HG02885 (cell line): ENCODE measurements around the gene VASP.
"Not testable (repeated sequence)": the region's sequence is repeated elsewhere in the genome, so short reads cannot be mapped to it uniquely, and the experiment has no call there.

ENCODE experiments used
- ATAC-seq: cut with Tn5 transposase; IDR thresholded peaks from one replicate; pipeline ENCODE4 v1.9.1; 2021; ENCODE audit warnings: mild to moderate bottlenecking; ENCODE audit not compliant: unreplicated experiment, poor library complexity

VASP gene

DNA sequence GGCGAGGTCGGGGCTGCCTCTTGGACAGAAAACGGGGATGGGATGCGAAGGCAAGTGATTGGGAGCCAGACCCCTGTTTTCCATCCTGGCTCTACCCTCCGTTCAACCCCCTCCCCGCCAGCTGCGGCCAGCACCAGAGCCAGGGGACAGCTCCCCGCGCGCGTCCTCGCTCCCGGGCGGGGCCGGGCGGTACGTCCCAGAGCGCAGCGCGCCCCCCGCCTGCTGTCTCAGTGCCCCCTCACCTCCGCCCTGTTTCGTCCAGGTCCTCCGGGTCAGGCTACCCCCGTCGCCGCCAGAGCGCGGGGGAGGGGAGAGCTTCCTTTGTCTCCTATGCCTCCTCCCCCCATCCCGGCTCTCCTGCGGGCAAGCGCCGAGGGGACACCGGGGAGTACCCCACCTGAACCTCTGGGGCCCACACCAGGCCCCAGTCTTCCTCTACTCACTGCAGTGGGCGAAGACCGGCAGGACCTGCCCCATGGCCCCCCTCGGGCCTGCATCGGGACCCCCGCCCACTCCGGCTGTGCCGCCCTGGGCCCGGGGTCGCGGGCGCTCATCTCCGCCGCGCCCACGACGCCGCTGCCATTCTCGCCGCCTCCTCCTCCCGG lies 10.8 kb upstream of the VASP start:
- ATAC-seq: peak; percentile 15

DNA sequence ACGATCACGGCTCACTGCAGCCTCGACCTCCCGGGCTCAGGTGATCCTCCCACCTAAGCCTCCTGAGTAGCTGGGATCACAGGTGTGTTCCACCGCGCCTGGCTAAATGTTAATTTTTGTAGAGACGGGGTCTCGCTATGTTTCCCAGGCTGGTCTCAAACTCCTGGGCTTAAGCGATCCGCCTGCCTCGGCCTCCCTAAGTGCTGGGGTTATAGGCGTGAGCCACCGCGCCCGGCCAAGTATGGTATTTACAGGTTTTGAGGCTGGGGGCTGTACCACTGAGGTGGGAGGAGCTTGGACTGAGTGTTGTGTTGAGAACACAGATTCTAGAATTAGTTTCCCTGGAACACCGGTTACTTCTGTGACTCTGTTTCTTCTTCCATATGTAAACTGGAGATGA lies 9.5 kb upstream of the VASP start:
- no peak for ATAC-seq

DNA sequence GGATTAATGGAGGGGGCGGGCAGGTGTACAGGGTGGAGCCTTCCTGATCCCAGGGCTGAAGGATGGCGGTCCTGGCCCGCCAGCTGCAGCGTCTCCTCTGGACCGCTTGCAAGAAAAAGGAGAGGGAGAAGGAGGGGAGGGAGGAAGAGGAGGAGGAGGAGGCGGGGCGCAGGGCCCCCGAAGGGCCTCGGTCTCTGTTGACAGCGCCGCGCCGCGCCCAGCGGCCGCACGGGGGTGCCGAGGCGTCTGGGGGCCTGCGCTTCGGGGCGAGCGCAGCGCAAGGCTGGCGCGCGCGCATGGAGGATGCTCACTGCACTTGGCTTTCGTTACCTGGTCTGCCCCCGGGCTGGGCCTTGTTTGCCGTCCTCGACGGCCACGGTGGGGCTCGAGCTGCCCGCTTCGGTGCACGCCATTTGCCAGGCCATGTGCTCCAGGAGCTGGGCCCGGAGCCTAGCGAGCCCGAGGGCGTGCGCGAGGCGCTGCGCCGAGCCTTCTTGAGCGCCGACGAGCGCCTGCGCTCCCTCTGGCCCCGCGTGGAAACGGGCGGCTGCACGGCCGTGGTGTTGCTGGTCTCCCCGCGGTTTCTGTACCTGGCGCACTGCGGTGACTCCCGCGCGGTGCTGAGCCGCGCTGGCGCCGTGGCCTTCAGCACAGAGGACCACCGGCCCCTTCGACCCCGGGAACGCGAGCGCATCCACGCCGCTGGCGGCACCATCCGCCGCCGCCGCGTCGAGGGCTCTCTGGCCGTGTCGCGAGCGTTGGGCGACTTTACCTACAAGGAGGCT lies 8.7 kb upstream of the VASP start, which contains the start of gene PPM1N:
Gene PPM1N, plus strand, starts transcription at position 33 of the 785 bp plus-strand sequence. Its CDS starts 30 bp downstream, at position 63.
- peak; percentile 31 for ATAC-seq

DNA sequence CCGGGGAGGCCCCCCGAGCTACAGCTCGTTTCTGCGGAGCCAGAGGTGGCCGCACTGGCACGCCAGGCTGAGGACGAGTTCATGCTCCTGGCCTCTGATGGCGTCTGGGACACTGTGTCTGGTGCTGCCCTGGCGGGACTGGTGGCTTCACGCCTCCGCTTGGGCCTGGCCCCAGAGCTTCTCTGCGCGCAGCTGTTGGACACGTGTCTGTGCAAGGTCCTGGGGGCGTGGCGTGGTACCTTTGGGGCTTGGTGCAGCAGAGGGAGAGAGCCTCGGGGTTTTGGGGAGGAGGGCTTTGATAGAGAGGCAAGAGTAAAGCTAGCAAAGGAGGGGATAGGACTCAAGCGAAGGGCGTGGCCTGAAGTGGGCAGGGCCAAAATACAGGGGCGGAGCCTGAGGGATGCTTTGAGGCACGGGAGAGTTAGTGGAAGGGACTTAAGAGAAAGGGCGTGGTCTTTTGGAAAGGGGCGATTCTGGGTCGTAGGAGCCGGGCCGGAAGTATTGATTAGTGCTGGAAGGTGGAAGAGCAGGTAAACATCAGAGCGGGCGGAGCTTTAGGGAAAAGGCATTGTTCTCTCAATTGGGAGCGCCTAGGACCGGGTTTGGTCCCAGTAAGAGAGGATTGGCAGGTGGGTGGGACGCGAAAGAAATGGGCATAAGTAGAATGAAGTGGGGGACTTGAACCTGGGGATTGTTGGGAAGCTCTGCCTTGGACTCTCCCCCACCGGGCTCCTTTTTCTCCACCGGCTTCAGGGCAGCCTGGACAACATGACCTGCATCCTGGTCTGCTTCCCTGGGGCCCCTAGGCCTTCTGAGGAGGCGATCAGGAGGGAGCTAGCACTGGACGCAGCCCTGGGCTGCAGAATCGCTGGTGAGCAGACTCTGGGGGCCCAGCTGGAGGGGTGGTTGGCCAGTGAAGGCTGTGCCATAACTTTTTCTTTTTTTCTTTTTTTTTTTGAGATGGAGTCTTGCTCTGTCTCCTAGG lies 7.8 kb upstream of the VASP start:
- ATAC-seq: no peak

DNA sequence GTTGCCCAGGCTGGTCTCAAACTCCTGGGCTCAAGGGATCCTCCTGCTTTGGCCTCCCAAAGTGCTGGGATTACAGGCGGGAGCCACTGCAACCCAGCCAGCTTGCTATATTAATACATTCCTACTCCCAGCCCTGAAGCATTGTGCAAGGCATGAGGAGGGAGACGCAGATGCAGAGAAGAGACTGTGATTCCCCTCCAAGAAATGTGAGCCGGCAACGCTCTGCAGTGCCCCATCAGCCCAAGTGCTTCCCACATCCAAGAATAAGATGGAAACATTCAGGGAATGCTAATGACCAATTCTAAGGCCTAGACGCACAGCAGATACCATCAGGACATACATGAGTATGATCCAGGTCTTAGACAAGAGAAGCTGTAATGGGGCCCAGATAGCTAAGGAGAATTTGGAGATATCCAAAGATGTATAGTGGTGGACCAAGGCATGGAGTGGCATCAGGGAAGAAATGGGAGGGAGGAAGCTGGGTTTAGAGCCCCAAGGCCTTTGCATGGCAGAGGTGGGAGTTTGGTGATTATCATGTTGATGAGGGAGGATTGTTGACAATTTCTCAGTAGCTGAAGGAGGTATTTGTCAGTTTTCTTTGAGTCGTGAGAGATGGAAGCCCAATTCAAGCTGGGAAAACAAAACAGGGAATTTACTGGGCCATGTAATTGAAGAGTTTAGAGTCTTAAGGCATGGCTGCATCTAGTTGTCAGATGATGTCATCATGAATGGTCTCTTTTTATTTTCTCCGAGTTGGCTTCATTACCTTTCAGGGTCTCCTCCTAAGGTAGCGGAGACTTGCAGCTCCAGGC lies 6.2 kb upstream of the VASP start:
- ATAC-seq: no peak

DNA sequence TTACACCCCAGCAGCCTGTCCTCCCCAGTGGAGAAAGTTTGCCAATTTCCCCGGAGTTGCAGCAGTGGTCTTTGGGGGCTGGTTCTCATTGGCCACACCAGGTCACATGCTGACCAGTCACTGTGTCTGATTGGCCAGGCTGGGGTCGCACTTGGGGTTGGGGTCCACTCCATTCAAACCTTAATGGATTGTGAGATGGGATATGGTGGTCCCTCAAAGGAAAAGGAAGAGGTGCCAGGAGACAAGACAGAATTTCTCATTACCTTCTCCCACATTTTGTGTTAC lies 5.6 kb upstream of the VASP start:
- no peak for ATAC-seq

DNA sequence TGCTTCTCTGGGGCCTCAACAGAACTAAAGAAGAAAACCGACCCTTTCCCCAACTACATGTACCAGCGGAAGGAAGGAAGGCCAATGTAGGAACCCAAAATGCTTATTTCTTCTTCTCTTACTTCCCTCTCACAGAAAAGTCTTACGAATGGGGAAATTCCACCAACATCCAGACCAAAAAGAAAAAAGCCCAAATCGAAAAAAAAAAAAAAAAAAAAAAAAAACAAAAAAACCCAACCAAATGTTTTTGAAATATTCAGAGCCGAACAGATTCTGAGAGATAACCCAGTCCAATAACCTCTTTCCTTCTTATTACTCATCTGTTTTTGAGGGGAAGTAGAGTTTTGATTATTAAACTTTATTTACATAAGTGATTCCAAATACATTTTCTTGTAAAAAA lies 5.2 kb upstream of the VASP start:
- ATAC-seq: no peak

DNA sequence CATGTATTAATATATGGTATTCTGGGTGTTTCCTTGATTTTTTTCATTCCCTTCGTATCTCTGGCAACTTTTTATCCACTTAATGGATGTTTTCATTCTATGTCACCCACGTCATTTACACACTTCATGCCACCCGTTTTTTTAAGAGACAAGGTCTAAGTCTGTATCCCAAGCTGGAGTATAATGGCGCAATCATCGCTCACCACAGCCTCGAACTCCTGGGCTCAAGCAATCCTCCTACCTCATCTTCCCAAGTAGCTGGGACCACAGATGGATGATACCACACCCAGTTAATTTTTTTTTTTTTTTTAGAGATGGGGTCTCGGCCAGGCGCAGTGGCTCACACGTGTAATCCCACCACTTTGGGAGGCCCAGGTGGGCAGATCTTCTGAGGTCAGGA lies 3.4 kb upstream of the VASP start:
- no peak for ATAC-seq

DNA sequence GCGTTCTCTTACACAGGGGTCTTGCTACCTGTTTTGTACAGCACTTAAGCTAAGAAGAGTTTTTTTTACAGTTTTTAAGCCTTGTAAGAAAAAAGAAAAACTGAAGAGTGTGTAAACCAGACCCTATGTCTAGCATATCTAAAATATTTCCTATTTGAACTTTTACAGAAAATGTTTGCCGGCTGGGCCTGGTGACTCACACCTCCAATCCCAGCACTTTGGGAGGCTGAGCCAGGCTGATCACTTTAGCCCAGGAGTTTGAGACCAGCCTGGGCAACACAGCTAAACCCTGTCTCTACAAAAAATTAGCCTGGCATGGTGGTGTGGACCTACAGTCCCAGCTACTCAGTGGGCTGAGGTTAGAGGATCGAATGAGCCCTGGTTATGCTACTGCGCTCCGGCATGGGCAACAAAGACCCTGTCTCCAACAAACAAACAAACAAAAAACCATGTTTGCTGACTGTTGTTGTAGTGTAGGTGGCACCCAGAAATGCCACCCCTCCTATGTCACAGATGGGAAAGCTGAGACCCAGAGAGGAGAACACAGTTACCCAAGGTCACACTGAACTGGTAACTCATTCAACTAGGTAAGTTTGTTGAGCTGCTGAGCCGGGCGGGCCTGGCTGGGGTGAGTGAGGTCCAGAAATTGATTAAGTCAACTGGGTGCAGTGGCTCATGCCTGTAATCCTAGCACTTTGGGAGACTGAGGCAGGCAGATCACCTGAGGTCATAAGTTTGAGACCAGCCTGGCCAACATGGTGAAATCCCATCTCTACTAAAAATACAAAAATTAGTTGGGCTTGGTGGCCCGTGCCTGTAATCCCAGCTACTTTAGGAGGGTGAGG lies 1.9 kb upstream of the VASP start:
- ATAC-seq: no peak

DNA sequence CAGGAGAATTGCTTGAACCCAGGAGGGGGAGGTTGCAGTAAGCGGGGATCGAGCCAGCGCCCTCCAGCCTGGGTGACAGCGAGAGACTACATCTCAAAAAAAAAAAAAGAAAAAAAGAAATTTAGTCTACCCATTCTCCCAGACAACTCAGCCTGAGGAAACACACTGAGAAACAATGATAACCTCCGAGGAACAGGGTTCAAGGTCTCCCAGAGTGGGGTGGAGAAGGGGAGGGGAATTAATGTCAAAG lies 1.4 kb upstream of the VASP start:
- ATAC-seq: no peak

DNA sequence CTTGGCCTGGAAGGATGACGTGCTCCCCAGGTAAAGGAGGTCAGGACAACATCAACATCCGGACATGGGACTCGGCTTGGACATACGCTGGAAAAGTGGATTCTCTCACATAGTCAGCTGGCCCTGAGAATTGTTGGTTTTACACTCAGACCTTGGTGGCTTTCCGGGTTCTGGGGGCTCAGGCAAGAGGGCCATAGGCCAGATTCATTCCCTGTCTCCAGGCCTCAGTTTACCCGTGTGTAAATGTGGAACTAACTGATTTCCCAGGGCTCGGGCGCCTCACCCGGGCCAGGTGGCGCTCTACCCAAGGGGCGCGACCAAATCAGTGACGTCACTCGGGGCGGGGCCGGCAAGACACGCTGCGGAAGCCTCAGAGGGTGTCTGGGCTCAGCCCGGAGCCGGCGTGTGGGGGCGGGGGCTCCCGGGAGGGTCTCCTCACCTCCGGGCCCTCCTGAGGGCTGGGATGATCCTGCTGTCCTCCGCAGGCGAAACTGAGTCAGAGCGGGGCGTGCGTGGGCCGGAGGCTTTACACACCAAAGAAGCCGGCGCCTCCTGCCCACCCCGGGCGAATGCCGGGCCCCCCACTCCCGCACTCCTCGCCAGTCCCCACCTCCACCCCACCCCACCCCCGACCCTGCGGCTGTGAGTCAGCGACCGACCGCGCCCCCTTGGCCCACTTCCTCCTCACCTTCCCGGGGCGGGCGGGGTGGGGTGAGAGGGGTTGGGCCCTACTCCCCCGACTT lies 862 bp upstream of the VASP start:
- ATAC-seq: peak; percentile 74

DNA sequence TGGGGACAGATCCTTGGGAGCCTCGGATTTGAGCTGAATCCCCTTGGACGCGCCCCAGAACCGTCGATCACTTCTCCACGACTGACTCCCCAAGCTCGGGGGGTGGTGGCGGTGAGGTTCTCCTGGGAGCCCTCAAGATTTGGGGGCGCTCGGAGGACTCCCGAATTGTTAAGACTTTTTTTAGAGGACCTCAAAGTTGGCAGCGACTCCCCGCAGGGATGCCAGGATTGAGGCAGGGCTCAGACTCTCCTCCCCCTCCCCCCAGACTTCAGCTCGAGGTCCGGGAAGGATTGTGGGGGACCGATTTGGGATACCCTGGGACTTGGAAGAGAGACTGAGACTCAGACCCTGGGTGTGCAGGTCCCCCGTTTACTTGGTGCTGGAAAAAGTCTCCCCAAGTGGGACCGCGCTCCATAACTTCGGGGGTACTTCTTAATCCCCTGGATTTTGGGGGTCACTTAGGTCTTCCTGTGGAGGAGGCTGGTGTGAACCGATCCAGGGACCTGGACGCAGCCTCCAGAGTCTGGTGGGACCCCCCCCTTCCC lies 665 bp downstream of the VASP start:
- no peak for ATAC-seq

DNA sequence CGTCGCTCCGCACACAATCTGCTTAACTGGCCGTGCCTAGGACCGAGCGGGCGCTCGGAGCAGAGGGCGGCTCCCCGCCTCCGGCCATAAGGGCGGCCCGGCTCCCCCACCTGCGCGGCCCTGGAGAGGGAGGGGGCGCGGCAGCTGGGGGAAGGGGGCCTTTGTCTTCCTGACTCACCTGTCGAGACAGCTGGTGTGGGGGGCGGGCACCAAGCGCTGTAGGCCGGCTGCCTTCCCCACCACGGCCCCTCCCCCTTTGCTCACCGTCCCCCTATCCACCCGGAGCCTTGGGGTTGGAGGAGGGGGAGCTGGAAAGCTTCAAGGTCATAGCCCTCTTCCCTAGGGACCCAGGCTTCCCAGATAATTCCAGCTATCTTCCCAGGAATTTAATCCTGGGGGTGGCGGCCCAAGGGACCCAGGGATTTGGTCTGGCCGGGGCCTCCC lies 1.2 kb downstream of the VASP start:
- ATAC-seq: no peak

DNA sequence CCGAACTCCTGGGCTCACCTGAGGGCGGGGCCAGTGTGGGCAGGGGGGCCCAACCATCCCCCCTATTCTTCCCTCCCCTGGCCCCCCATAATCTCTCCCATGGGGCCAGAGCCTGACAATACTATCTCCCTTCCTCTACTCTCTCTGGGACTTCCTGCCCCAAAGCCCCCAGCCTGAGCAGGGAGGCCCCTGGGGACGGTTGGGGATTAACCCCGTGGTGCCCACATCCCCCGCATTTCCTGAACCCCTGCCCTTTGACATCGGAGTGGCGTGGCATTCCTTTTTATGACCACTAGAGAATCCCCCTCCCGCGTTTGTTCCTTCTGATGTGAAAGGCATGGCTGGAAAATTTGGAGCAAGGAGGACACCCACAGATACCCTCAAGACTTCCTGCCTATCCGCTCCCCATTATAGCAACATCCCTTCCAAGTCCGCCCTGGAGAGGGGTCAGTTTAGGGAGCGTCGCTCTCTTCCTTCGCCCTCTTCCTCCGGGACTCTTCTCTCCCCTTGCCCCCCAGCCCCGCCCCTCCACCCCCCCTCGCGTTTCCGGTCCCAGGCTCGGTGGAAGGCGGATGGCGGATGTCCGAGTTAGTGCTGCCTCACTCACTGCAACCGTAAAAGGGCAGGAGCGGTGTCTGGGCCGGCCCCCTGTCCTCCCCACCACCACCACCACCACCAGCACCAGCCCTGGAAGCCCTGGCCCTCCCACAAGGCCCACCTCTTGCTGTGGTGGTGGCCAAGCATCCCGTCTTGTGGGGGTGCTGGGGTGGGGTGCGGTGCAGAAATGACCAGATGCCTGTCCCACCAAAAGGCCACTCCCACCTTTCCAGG lies 1.8 kb downstream of the VASP start:
- ATAC-seq: no peak

DNA sequence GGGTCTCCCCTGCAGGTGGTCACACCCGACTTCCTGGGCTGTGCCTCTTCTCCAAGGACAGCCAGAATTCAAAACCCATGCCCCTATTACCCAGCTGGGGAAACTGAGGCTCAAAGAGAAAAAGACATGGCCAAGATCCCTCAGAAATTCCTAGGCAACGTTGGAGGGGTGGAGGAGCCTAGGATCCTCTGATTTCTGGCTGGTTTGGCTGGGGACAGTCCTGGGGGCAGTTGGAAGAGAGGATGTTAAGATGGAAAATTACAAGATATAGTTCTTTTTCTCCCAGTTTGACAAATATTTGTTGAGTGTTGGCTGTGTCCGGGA lies 2.4 kb downstream of the VASP start:
- no peak for ATAC-seq

DNA sequence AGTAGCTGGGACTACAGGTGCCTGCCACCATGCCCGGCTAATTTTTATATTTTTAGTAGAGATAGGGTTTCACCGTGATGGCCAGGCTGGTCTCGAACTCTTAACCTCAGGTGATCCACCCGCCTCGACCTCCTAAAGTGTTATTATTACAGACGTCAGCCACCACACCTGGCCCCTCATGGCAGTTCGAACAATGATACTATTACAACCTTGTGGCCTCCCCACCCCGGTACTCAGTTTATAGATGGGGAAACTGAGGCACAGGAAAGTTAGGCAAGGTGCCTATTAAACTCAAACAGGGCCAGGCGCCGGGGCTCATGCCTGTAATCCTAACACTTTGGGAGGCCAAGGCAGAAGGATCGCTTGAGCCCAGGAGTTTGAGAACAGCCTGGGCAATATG lies 3.1 kb downstream of the VASP start:
- not testable (repeated sequence) for ATAC-seq

DNA sequence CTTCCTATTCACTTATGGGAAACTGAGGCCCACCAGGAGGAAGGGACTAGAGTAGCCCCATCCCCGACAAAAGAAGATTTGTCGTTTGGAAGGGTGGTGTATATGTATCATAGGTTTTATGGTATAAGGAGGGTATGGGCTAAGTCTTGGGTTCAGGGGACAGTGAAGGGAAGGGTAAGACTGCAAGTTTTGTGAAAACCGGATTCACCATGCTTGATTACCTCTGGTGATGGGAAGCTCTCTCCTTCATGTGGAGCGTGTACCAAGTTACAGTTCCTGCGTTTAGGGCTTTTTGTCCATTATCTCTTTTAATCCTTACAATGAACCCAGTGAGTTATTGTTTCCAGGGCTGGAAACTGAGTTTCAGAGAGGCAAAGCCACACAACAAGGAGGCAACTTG lies 3.8 kb downstream of the VASP start:
- no peak for ATAC-seq

DNA sequence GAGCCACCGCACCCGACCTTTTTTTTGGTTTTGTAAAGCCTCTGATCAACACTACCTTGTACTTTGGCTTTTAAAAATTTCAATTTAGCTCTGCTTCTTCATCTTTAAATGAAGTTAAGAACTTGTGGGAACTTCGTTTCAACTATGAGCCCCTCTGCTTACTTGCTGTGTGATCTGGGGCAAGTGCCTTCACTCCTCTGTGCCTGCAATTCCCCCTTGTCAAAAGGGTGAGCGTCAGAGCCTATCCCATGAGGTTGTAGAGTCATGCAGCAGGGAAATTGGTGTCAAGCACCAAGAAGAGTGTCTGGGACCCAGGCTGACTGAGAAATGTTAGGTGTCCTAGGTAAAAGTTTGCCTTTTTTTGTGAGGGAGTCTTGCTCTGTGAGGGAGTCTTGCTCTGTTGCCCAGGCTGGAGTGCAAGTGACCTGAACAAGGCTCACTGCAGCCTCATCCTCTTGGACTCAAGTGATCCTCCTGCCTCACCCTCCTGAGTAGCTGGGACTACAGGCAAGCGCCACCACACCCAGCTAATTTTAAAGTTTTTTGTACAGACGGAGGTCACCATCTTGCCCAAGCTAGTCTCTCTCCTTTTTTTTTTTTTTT lies 5.7 kb downstream of the VASP start:
- ATAC-seq: no peak
